Neural cell (in vitro differentiated cells): ENCODE data around the gene VASH1. TPM values are rescaled to one million over a fixed set of nuclear protein-coding genes. Genes with fewer than 3 reads are reported as not detected.

Source experiments
- H2AFZ ChIP-seq: fragments of 200-600, 300-800 bp; sonication (generic), shearing (Covaris generic); 2 replicates; pipeline ENCODE4 v1.6.0; 2014; ENCODE audit warnings: low read depth, mild to moderate bottlenecking, antibody characterized with exemption, low read length, moderate library complexity
- H3F3A ChIP-seq: fragments of 200-600 bp; shearing (Covaris generic); 2 replicates; pipeline ENCODE4 v1.6.1; 2016; ENCODE audit warnings: mild to moderate bottlenecking, moderate library complexity, mixed read lengths, antibody characterized with exemption, low read length; ENCODE audit not compliant: insufficient read depth, poor library complexity, severe bottlenecking
- H3K27ac ChIP-seq: fragments of 200-600, 300-800 bp; sonication (generic), shearing (Covaris generic); 2 replicates; pipeline ENCODE4 v1.5.1; 2014; ENCODE audit warnings: mild to moderate bottlenecking, low read length, moderate library complexity
- H3K27me3 ChIP-seq: fragments of 300-800, 200-600 bp; sonication (generic), shearing (Covaris generic); 2 replicates; pipeline ENCODE4 v1.6.0; 2014; ENCODE audit warnings: mild to moderate bottlenecking, low read depth, low read length, moderate library complexity; ENCODE audit not compliant: insufficient read depth
- H3K36me3 ChIP-seq: fragments of 300-800, 200-600 bp; sonication (generic), shearing (Covaris generic); 2 replicates; pipeline ENCODE4 v1.5.1; 2014; ENCODE audit warnings: mild to moderate bottlenecking, antibody characterized with exemption, low read length, moderate library complexity; ENCODE audit not compliant: insufficient read depth
- H3K4me2 ChIP-seq: fragments of 300-800, 200-600 bp; sonication (generic), shearing (Covaris generic); 2 replicates; pipeline ENCODE4 v1.6.0; 2014; ENCODE audit warnings: mild to moderate bottlenecking, low read length
- H3K4me3 ChIP-seq: fragments of 300-800, 200-600 bp; sonication (generic), shearing (Covaris generic); 2 replicates; pipeline ENCODE4 v1.5.1; 2014; ENCODE audit warnings: mild to moderate bottlenecking, low read length, moderate library complexity
- H3K79me2 ChIP-seq: fragments of 200-600 bp; shearing (Covaris generic); replicated peaks from 2 replicates; pipeline ENCODE4 v1.6.0; 2014; ENCODE audit warnings: mild to moderate bottlenecking, low read length, moderate library complexity; ENCODE audit not compliant: insufficient read depth
- H3K9ac ChIP-seq: fragments of 300-800, 200-600 bp; sonication (generic), shearing (Covaris generic); 2 replicates; pipeline ENCODE4 v1.6.1; 2016; ENCODE audit warnings: mild to moderate bottlenecking, low read length, mixed read lengths
- H3K9me2 ChIP-seq: fragments of 200-600 bp; shearing (Covaris generic); 2 replicates; pipeline ENCODE4 v1.6.1; 2016; ENCODE audit warnings: mild to moderate bottlenecking, low read length, mixed read lengths; ENCODE audit not compliant: insufficient read depth
- H3K9me3 ChIP-seq: fragments of 200-600, 300-800 bp; sonication (generic), shearing (Covaris generic); 2 replicates; pipeline ENCODE4 v1.6.1; 2016; ENCODE audit warnings: mild to moderate bottlenecking, mixed run types, low read length, moderate library complexity, mixed read lengths
- H4K20me1 ChIP-seq: fragments of 200-600 bp; shearing (Covaris generic); 2 replicates; pipeline ENCODE4 v1.6.1; 2016; ENCODE audit warnings: mild to moderate bottlenecking, mixed run types; ENCODE audit not compliant: insufficient read depth
- EP300 ChIP-seq: fragments of 450-650 bp; conservative IDR thresholded peaks from 2 replicates; pipeline ENCODE4 v1.6.1; 2014; ENCODE audit warnings: antibody characterized with exemption, mild to moderate bottlenecking, moderate library complexity; ENCODE audit not compliant: poor library complexity, severe bottlenecking
- EZH2 ChIP-seq: fragments of 200-600, 300-800 bp; shearing (Covaris generic), sonication (generic); IDR thresholded peaks from 2 replicates; pipeline ENCODE4 v1.6.1; 2014; ENCODE audit warnings: antibody characterized with exemption, low read length, borderline replicate concordance, mild to moderate bottlenecking; ENCODE audit not compliant: insufficient read depth, poor library complexity, severe bottlenecking
- MXI1 ChIP-seq: fragments of 450-650 bp; conservative IDR thresholded peaks from 2 replicates; pipeline ENCODE4 v1.6.1; 2014; ENCODE audit warnings: antibody characterized with exemption, mild to moderate bottlenecking; ENCODE audit not compliant: poor library complexity, severe bottlenecking
- POLR2AphosphoS5 ChIP-seq: IDR thresholded peaks from 2 replicates; pipeline ENCODE4 v1.6.1; 2012
- RAD21 ChIP-seq: fragments of 450-650 bp; conservative IDR thresholded peaks from 2 replicates; pipeline ENCODE4 v1.6.1; 2014; ENCODE audit warnings: antibody characterized with exemption, mild to moderate bottlenecking, moderate library complexity
- SMC3 ChIP-seq: fragments of 450-650 bp; conservative IDR thresholded peaks from 2 replicates; pipeline ENCODE4 v1.6.1; 2014; ENCODE audit warnings: antibody characterized with exemption, mild to moderate bottlenecking, moderate library complexity; ENCODE audit not compliant: poor library complexity
- TAF1 ChIP-seq: IDR thresholded peaks from 2 replicates; pipeline ENCODE4 v1.6.1; 2012; ENCODE audit warnings: low read depth
- polyA plus RNA-seq: library from polyadenylated mRNA; depleted of rRNA; stranded (reverse); fragments of >200 nt; gene quantifications from 2 replicates; pipeline ENCODE4 v1.2.3, GENCODE V29; 2014
- TF ChIP-seq, protein P1 (sequence below): fragments of 450-650 bp; IDR thresholded peaks from 2 replicates; pipeline ENCODE4 v1.5.1; 2014; ENCODE audit warnings: antibody characterized with exemption, mild to moderate bottlenecking, moderate library complexity; ENCODE audit not compliant: poor library complexity, severe bottlenecking
- TF ChIP-seq, protein P2 (sequence below): IDR thresholded peaks from 2 replicates; pipeline ENCODE4 v1.6.1; 2012; ENCODE audit warnings: borderline replicate concordance

Gene VASH1
- polyA plus RNA-seq, 1 donor from 2014 or later: 26.8 TPM

- TF ChIP-seq POLR2AphosphoS5: no peak
- TF ChIP-seq, protein P1, sequence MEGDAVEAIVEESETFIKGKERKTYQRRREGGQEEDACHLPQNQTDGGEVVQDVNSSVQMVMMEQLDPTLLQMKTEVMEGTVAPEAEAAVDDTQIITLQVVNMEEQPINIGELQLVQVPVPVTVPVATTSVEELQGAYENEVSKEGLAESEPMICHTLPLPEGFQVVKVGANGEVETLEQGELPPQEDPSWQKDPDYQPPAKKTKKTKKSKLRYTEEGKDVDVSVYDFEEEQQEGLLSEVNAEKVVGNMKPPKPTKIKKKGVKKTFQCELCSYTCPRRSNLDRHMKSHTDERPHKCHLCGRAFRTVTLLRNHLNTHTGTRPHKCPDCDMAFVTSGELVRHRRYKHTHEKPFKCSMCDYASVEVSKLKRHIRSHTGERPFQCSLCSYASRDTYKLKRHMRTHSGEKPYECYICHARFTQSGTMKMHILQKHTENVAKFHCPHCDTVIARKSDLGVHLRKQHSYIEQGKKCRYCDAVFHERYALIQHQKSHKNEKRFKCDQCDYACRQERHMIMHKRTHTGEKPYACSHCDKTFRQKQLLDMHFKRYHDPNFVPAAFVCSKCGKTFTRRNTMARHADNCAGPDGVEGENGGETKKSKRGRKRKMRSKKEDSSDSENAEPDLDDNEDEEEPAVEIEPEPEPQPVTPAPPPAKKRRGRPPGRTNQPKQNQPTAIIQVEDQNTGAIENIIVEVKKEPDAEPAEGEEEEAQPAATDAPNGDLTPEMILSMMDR: no peak
- TF ChIP-seq RAD21: no peak
- no peak for TF ChIP-seq EZH2
- TF ChIP-seq, protein P2, sequence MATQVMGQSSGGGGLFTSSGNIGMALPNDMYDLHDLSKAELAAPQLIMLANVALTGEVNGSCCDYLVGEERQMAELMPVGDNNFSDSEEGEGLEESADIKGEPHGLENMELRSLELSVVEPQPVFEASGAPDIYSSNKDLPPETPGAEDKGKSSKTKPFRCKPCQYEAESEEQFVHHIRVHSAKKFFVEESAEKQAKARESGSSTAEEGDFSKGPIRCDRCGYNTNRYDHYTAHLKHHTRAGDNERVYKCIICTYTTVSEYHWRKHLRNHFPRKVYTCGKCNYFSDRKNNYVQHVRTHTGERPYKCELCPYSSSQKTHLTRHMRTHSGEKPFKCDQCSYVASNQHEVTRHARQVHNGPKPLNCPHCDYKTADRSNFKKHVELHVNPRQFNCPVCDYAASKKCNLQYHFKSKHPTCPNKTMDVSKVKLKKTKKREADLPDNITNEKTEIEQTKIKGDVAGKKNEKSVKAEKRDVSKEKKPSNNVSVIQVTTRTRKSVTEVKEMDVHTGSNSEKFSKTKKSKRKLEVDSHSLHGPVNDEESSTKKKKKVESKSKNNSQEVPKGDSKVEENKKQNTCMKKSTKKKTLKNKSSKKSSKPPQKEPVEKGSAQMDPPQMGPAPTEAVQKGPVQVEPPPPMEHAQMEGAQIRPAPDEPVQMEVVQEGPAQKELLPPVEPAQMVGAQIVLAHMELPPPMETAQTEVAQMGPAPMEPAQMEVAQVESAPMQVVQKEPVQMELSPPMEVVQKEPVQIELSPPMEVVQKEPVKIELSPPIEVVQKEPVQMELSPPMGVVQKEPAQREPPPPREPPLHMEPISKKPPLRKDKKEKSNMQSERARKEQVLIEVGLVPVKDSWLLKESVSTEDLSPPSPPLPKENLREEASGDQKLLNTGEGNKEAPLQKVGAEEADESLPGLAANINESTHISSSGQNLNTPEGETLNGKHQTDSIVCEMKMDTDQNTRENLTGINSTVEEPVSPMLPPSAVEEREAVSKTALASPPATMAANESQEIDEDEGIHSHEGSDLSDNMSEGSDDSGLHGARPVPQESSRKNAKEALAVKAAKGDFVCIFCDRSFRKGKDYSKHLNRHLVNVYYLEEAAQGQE: no peak
- no peak for TF ChIP-seq SMC3
- no peak for TF ChIP-seq TAF1
- no peak for TF ChIP-seq EP300
- TF ChIP-seq MXI1: no peak
- H2AFZ ChIP-seq: no peak within 1 kb of the TSS
Measured at GRCh38 chr14:76826122-76826521, 64.9 kb downstream of the VASH1 start, which contains the start of gene LRRC74A. Gene LRRC74A, plus strand, starts transcription at chr14:76826408. Its CDS starts 290 bp downstream, at chr14:76826698.

GRCh38 chr14:76827696-76828296 is 66.5 kb downstream of the VASH1 start:
- TF ChIP-seq MXI1 (no peak), RAD21 (no peak), TAF1 (no peak), EP300 (no peak), SMC3 (no peak), EZH2 (no peak), POLR2AphosphoS5 (no peak)
- TF ChIP-seq, protein P1: no peak
- TF ChIP-seq, protein P2: no peak
- H3K27me3 ChIP-seq: no peaks in the 10 kb centered on the region
- no peak overlapping the region for H2AFZ ChIP-seq
- H3K9me3 ChIP-seq: no peaks in the 10 kb centered on the region
- no peaks in the 10 kb centered on the region for H3F3A ChIP-seq
- no peaks in the 10 kb centered on the region for H3K79me2 ChIP-seq
- H3K4me3 ChIP-seq: no peak overlapping the region
- no peaks in the 10 kb centered on the region for H3K9me2 ChIP-seq
- H3K4me2 ChIP-seq: no peak overlapping the region
- H4K20me1 ChIP-seq: no peaks in the 10 kb centered on the region
- no peaks in the 10 kb centered on the region for H3K36me3 ChIP-seq
- H3K27ac ChIP-seq: no peak overlapping the region
- no peak overlapping the region for H3K9ac ChIP-seq

More at GRCh38 chr14:76826122-76826521, 64.9 kb downstream of the VASH1 start, which contains the start of gene LRRC74A:
- no peaks in the 10 kb centered on the region for H4K20me1 ChIP-seq
- no peak within 1 kb of the TSS for H3K4me3 ChIP-seq
- no peak within 1 kb of the TSS for H3K4me2 ChIP-seq
- H3K36me3 ChIP-seq: no peaks in the 10 kb centered on the region
- H3K9me3 ChIP-seq: no peaks in the 10 kb centered on the region
- H3F3A ChIP-seq: no peaks in the 10 kb centered on the region
- H3K9ac ChIP-seq: no peak within 1 kb of the TSS
- H3K9me2 ChIP-seq: no peaks in the 10 kb centered on the region
- H3K79me2 ChIP-seq: no peaks in the 10 kb centered on the region
- no peaks in the 10 kb centered on the region for H3K27me3 ChIP-seq
- no peak within 1 kb of the TSS for H3K27ac ChIP-seq
